Measurements from ENCODE around the gene PARD3B.

The PARD3B gene

GRCh38 chr2:205438241-205438640, 893.0 kb downstream of the PARD3B start:
- no peak for DNase-seq (ENCODE audit: low read depth in 1 of 2, low spot score in 1 of 2)

DNA sequence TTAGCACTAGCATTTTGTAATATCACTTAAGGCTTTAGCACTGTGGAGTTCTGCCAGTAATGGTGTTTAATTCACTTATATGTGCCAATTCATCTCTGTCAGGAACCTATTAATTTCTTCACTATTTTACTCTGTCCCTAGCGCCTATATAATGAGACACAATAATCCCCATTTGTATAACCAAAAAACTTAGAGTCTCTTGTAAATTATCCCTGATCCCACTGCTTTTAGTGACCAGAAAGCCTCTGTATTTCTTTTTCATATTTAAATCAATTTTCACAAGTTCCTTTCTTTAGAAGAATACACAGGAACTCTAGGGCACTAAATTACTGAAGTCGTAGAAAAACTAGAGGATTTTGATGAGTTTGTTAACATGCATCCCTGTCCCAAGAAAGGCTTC, 894.3 kb downstream of the PARD3B start:
- DNase-seq (ENCODE audit: low read depth in 1 of 2, low spot score in 1 of 2), result no peak

- DNase-seq (ENCODE audit: low read depth in 1 of 2, low spot score in 1 of 2), result no peak
Measured at GRCh38 chr2:205441524-205441923, 896.2 kb downstream of the PARD3B start.

GRCh38 chr2:205448189-205448588, 902.9 kb downstream of the PARD3B start:
- DNase-seq (ENCODE audit: low read depth in 1 of 2, low spot score in 1 of 2), result no peak

GRCh38 chr2:205451901-205452512, 906.7 kb downstream of the PARD3B start:
- DNase-seq (ENCODE audit: low read depth in 1 of 2, low spot score in 1 of 2), result no peak

DNA sequence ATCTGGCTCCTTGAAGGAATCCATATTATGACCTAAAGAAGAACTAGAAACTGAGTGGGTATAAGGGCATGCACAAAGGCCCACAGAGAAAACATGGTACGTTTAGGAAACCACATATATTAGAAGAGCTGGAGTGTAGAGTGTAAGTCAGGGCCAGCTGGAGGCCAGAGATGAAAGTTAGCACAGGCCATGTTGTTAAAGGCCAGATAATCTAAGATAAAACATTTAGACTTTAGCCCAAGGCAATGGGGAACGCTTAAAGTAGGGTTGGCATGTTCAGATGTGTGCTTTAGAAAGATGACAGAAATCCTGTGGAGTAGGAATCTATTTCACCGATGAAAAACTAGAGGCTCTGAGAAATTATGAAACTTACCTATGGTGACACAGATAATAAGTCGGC, 907.9 kb downstream of the PARD3B start:
- no peak for DNase-seq (ENCODE audit: low read depth in 1 of 2, low spot score in 1 of 2)

GRCh38 chr2:205456682-205457081, 911.4 kb downstream of the PARD3B start:
- DNase-seq (ENCODE audit: low read depth in 1 of 2, low spot score in 1 of 2), result no peak

GRCh38 chr2:205460217-205460616, 914.9 kb downstream of the PARD3B start:
- DNase-seq (ENCODE audit: low read depth in 1 of 2, low spot score in 1 of 2), result no peak

DNA sequence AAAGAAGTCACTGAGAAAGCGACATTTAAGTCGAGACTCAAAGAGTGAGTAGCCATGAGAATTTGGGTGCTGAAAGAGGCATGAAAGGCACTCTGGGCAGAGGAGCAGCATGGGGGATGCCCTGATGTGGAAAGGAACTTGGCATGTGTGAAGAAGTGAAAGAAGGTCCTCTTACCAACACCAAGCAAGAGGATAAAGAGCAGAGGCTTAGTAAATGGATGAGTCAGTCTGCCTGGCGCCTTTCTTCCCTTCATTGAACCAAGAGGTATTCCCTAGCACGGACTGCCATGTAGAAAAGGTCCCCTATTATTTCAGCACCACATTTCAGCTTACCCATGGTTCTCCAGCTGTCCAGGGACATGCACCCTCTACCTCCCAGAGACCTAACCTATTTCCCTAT, 915.9 kb downstream of the PARD3B start:
- DNase-seq (ENCODE audit: low read depth in 1 of 2, low spot score in 1 of 2), result no peak

GRCh38 chr2:205461678-205462665, 916.7 kb downstream of the PARD3B start:
- DNase-seq (ENCODE audit: low read depth in 1 of 2, low spot score in 1 of 2), result no peak

DNA sequence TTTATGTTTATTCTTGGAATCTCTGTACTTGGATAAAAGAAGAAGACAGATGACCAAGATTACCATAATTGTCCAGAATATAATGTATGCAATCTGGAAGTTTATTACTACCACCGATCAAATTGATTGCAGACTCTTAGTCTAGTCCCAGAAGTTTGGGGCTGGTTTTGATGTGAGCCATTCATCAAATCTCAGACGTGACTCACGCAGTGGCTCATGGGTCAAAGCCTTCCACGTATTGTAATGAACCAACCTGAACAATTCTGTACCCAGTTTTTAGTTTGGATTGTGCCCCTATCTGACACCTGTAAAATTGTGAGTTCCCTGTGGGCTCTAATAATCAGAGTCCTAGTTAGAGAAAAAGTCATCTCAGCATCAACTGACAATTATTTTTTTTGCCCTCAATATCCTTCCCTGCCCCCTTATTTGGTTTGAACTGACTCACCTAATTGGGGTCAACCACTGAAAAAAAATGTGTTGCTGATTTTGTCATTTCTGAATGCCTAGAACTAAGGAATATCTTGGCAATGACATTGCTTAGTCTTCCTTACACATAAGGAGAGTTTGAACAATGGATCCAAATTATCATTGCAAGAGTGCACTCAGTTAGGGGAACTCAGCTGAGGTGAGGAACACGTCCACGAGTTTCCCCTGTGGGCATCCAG, 917.5 kb downstream of the PARD3B start:
- DNase-seq (ENCODE audit: low read depth in 1 of 2, low spot score in 1 of 2), result no peak

- DNase-seq (ENCODE audit: low read depth in 1 of 2, low spot score in 1 of 2), result no peak
Measured at GRCh38 chr2:205463466-205464025, 918.3 kb downstream of the PARD3B start.

DNA sequence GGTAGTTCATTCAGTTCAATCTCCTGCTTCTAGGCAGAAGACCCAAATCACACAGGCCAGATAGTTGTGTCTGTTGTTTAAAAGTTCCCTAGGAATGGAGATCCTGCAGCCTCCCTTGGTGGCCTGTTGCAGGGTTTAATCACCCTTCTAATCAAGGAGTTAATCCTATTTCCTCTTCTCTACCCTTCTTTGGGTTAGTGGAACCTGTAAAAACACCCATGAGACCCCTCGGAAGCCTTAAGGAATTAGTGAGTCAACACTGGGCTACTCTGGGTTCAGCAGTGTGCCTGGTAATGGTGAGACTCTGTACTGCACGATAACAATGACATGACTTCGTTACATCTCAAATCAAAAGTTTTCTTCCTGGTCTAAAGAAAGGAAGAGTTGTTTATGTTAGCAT, 919.4 kb downstream of the PARD3B start:
- DNase-seq (ENCODE audit: low read depth in 1 of 2, low spot score in 1 of 2), result no peak

DNA sequence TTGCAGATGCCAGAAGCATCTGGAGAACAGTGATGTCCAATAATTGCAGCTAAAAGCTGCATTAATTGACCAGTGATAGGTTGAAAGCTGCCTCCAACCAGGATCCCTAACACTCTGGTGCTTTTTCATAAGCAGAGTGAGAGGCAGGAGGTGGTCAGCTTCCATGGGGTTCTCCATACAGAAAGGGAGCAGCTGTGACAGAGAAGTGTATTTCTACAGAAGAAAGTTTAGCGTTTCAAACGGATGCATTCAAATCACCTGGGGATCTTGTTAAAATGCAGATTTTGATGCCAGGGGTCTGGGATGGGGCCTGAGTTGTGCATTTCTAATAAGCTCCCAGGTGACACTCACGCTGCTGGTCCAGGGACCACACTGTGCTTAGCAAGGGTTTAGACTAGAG, 920.5 kb downstream of the PARD3B start:
- DNase-seq (ENCODE audit: low read depth in 1 of 2, low spot score in 1 of 2), result no peak

DNA sequence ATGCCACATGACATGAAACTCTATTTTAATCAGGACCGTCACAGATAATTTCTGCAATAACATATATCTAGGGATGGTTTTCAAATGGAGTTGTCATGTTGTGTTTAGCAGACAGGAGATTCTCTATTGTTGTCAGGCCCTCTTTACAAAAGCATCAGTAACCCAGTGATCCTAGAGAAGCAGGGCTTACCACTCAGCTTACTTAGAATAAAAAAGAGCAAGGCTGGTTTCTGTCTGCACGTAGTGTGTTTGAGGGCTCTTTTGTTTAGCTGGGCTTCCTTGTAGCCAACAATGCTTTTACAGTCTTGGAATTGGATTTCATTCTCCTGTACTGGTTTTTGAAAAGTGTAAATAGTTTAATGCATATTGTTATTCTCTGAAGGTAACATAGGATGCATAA, 926.5 kb downstream of the PARD3B start:
- DNase-seq (ENCODE audit: low read depth in 1 of 2, low spot score in 1 of 2), result no peak

GRCh38 chr2:205473791-205474190, 928.5 kb downstream of the PARD3B start:
- DNase-seq (ENCODE audit: low read depth in 1 of 2, low spot score in 1 of 2), result no peak

- no peak for DNase-seq (ENCODE audit: low read depth in 1 of 2, low spot score in 1 of 2)
Measured at GRCh38 chr2:205474741-205475415, 929.6 kb downstream of the PARD3B start.

DNA sequence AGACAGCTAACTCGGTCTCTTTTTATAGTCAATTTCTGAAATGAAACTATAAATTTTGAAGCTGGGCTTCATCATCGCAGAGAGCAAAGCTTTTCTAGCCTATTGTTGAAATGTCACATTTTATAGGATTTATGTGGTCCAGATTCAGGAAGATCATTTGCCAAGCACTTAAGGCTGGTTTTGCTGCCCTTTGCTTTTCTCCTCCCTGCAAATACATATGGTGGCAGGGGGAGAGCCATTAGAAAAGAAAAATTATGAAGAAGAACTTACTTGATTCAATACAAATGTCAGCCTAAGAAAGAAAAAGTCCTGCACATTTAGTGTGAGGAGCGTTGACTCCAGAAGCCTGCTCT, 930.1 kb downstream of the PARD3B start:
- DNase-seq (ENCODE audit: low read depth in 1 of 2, low spot score in 1 of 2), result no peak

DNA sequence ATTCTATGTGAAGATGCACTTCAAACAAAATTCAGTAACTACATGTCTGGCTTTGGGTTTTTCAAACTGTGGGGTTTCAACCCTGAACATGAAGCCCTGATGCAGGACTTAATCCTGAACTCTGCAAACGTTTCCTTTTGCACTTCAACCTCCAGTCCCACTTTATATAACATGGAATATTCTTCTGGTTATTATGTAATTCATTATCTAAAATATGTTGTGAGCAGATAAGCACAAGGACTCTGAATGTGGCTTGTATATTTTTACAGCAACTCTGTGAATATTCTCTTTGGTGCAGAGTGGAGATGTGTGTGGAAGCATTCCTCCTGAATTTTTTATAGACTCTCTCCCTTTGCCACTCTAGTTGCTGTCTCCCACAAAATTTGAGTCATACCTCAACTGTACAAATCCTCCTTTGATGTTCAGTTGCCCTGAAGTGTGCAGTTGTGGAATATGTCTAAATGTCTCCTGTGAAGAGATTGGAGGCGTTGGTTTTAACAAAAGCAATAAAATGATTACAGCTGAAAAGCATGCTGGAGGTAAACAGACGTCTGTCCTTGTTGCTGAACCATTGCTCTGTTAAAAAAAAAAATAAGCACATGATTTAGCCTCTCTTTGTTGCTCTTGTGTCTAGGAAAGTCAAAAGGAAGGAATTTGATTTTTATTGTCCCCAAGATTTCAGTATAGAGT, 931.9 kb downstream of the PARD3B start:
- DNase-seq (ENCODE audit: low read depth in 1 of 2, low spot score in 1 of 2), result no peak

DNA sequence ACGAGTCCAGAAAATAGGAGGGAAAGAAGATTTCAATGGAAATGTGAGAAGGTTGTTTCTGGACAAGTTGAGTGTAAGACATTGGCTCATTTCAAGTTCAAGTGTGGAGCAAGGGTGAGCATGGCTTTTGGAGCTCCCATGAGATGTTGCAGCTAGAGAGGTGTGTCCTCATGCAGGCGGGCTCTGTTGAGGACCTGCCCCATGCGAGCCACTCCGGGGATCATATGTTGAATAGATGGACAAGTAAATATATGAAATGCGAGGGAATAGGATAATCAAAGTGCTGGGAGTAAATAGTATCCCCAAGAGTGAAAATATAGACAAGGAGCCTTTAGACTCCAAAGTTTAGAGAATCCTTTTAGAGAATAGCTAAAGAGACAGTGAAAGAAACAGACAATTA, 936.6 kb downstream of the PARD3B start:
- no peak for DNase-seq (ENCODE audit: low read depth in 1 of 2, low spot score in 1 of 2)
